GM12892 (cell line): ENCODE measurements around the gene SLC27A5.

Experiments
- POLR2A ChIP-seq: IDR thresholded peaks from 2 replicates; pipeline ENCODE4 v1.6.1; 2011; ENCODE audit warnings: low read depth, low read length, control low read depth
- POLR2AphosphoS5 ChIP-seq: IDR thresholded peaks from 2 replicates; pipeline ENCODE4 v1.6.1; 2011; ENCODE audit warnings: low read depth, low read length, control low read depth
- TAF1 ChIP-seq: IDR thresholded peaks from 2 replicates; pipeline ENCODE4 v1.6.1; 2011; ENCODE audit warnings: low read depth, mild to moderate bottlenecking, control low read depth, low read length, borderline replicate concordance

DNA sequence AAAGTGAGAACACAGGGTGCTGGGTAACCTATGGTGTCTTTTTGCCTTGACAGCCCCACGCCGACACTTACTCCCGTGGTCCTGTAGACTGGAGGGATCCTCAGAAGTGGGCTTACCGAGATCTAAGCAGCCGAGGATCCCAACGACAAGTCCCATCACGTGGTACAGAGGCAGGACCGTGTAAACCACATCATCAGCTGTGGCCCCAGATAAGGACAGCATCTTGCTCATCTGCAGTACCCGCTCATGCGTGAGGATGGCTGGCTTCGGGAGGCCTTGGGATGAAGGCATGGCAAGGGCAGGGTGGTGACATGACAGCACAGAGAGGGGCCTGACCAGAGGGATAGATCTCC, 2.1 kb downstream of the SLC27A5 start:
- TF ChIP-seq POLR2AphosphoS5 = no peak
- TF ChIP-seq POLR2A = no peak
- TF ChIP-seq TAF1 = no peak
